H4 (cell line): ENCODE results near the gene TOPORS. TPM values are rescaled to one million over a fixed set of nuclear protein-coding genes. Genes with fewer than 3 reads are reported as not detected.
"Not testable (repeated sequence)": the region's sequence is repeated elsewhere in the genome, so short reads cannot be mapped to it uniquely, and the experiment has no call there.

Source experiments
- DNase-seq: peaks from one replicate; pipeline ENCODE4 v3.0.0-alpha.2; 2015; ENCODE audit warnings: low spot score
- total RNA-seq: library from RNA; depleted of rRNA; stranded (reverse); fragments of >200 nt; shearing (Covaris generic); gene quantifications from 2 replicates; pipeline ENCODE4 v1.2.3, GENCODE V29; 2014

The TOPORS gene
- total RNA-seq, 1 experiment from 2014 or later, result 13.2 TPM

DNA sequence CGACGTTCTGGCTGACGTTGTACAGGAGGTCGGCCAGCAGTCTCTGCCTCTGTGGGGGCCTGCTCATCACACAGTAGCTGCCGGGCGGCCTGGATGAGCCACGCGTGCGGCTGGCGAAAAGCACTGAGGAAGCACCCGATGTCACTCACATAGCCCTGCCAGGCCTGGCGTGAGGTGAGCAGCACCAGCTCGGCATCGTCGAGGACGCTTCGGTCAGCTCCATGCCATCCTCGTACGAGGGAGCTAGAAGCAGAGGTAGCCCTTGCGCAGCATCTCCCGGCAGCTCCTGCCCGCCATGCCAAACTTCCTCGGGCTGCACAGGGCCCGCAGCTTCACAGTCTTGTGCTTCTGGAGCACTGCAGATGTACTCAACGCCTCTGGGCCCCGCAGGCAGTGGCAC lies 14.4 kb upstream of the TOPORS start:
- no peak for DNase-seq

DNA sequence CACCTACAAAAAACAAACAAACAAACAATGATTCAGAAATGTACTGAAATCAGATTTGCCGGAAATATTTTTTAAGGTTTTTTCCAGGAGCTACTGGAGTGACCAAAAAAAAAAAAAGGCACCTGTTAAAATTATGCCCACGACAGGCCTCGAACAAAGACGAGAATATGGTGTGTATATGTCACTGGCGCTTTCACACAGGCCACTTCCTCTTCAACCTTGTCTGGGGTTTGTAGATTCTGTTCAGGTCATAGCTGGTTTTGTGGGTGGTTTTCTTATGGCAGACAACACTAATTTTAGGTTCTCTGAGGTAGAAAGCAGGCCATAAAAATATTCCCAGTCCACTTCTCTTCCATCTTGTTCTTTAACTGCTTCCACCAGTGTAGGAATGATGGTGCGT lies 13.6 kb upstream of the TOPORS start:
- DNase-seq, result no peak

GRCh38 chr9:32558408-32558934 lies 6.1 kb upstream of the TOPORS start:
- DNase-seq, result no peak

- DNase-seq, result no peak
Measured at GRCh38 chr9:32554591-32554990, 2.2 kb upstream of the TOPORS start.

GRCh38 chr9:32554107-32554506 lies 1.7 kb upstream of the TOPORS start:
- no peak for DNase-seq

DNA sequence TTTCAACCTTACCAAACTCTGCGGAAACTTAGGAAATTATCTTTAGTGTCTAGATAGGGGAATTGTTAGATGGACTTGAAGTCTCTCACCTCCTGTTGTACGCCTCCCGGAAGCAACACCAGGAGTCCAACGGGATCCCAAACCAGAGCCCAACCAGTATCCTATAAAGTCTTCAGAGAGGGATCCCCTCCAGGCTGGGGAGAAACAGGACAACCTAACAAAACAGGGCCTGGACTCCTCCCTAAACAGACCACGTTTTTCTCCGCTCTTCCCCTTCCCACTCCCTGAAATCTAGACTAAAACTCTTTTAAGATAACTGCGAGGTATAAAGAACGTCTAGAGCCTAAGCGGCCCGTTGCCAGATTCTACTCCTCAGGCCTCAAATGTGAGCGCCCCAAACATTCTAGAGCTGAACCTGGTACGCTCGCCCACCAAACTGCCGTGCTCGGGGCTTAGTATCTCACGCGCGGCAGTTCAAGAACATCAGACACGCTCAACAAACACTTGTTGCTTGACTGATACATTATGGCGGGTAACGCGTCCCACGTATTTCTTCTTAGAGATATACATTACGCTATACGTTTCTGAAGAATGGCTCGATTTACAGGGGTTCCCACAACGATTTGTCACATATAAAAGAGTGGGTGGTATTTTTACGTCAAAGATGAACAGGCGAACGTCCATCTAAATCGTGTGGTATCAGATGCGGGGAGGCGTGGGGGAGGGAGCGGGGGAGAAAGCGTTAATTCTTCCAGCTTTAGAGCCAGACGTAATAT lies 922 bp downstream of the TOPORS start:
- peak; percentile 22 for DNase-seq

- peak; percentile 84 for DNase-seq
Measured at GRCh38 chr9:32550562-32551275, 1.7 kb downstream of the TOPORS start.

DNA sequence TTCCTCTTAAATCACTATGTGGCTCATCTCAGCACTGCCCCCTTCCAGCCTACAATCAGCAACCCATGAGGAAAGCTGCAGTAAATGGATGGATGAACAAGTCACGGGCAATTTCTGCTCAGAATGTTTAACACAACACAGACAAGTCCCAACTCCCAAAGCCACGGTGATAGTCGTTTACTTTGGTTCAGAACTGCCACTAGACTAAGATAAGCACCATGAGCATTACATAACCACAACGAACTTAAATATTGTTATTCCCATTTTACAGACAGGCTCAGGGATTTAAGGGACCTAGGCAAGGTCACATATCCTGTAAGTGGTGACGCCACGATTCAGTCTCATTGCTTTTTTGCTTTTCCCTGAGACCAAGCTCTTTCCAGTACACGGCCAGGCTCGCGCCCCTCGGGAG lies 2.2 kb downstream of the TOPORS start:
- DNase-seq, result no peak

- not testable (repeated sequence) for DNase-seq
Measured at GRCh38 chr9:32548213-32548612, 4.2 kb downstream of the TOPORS start.

GRCh38 chr9:32545884-32546283 lies 6.5 kb downstream of the TOPORS start:
- no peak for DNase-seq

DNA sequence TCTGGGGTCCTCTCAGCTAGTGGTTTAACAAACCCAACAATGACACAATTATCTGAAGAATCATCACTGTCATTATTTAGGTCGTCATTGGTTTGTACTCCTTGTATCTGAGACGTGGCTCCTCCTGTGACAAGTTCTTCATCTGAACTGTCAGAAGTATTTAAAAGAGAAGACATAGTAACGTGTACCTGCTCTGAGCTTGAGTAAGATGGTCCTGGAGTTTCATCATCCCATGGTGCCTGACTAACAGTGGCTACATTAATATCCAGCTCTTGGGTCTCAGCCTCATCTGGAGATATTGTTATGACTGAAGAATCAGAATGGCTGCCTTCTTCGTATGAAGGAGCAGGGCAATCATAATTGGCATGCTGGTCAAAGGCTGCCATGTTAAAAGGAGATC lies 9.3 kb downstream of the TOPORS start:
- DNase-seq, result no peak

GRCh38 chr9:32533816-32534215 lies 18.6 kb downstream of the TOPORS start:
- no peak for DNase-seq

GRCh38 chr9:32533336-32533735 lies 19.1 kb downstream of the TOPORS start:
- DNase-seq, result no peak

- no peak for DNase-seq
Measured at GRCh38 chr9:32526707-32527048, 25.7 kb downstream of the TOPORS start.

DNA sequence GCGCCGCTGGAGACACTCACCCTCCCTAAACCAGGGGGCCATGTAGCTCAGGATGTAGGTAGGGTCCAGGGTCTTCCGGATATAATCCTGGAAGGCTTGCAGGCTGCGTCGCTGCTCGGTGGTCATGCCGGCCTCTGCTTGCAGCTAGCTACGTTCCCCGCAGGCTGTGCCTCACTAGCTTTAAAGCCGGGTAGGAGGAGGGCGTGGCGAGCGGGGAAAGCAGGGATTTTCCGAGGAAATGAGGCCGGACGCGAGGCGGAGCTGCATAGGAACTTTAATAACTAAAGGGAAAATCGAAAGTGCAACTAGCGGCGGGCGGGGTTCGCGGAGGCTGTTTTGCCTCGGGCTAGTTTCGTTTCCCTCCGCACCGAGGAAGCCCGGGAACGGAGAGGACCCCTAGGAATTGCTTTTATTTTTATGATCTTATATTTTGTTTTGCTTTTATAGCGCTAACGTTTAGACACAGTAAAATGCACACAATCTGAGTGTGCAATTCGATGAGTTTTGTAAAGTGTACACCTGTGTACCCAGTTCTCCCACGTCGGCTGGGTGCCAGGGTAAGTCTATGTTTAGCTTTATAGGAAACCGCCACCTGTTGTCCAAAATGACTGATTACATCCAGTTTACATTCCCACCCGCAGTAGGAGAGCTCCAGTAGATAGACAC lies 26.2 kb downstream of the TOPORS start, which contains the start of gene RIGI:
Gene RIGI, minus strand, starts transcription at position 156 of the 666 bp plus-strand sequence. Its CDS starts 30 bp downstream, at position 126.
- DNase-seq, result peak; percentile 88

DNA sequence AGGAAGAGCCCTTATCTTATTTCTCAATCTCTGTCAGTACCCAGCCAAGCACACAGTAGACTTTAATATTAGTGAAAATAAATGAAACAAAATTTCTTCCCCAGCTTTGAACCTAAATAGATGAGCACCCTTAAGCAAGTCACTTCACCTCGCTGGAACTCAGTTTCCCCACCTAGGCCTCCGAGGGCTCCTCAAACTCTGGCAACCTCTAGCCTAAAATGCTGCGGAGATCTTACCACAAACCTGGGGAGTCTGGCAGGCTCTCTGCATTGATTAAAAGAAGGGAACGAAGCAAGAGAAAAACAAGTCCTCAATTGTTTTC lies 26.7 kb downstream of the TOPORS start:
- no peak for DNase-seq

- DNase-seq, result no peak
Measured at GRCh38 chr9:32524892-32525708, 27.3 kb downstream of the TOPORS start.

DNA sequence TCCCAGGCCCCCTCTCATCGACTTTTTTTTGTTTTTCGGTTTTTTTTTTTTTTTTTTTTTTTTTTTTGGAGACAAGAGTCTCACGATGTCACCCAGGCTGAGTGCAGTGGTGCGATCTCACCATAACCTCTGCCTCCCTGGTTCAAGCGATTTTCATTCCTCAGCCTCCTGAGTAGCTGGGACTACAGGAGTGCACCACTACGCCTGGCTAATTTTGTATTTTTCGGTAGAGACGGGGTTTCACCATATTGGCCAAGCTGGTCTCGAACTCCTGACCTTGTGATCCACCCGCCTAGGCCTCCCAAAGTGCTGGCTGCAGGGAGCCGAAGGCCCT lies 27.9 kb downstream of the TOPORS start:
- DNase-seq, result not testable (repeated sequence)

GRCh38 chr9:32523910-32524309 lies 28.5 kb downstream of the TOPORS start:
- no peak for DNase-seq

DNA sequence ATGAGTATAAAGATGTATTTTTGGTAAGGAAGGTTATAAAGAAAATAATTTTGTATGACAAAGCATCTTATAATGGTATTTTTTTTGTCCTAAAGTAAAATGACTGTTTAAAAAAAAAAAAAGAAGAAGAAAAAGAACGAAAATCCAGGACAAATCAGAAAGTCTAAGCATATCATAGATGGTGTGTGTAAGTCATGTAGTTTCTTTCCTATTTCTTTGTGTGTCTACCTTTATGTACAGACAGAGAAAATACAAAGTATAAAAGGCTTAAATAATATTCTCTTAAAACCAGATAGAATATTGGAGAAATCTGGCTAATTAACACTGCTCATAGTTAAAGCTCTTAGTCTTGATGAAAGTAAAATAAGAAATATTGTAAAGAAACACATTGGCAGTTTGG lies 34.1 kb downstream of the TOPORS start:
- no peak for DNase-seq

- DNase-seq, result no peak
Measured at GRCh38 chr9:32516241-32516640, 36.1 kb downstream of the TOPORS start.

GRCh38 chr9:32508728-32509127 lies 43.7 kb downstream of the TOPORS start:
- no peak for DNase-seq
